ENCODE measurements around the gene PTPN21.

The PTPN21 gene

DNA sequence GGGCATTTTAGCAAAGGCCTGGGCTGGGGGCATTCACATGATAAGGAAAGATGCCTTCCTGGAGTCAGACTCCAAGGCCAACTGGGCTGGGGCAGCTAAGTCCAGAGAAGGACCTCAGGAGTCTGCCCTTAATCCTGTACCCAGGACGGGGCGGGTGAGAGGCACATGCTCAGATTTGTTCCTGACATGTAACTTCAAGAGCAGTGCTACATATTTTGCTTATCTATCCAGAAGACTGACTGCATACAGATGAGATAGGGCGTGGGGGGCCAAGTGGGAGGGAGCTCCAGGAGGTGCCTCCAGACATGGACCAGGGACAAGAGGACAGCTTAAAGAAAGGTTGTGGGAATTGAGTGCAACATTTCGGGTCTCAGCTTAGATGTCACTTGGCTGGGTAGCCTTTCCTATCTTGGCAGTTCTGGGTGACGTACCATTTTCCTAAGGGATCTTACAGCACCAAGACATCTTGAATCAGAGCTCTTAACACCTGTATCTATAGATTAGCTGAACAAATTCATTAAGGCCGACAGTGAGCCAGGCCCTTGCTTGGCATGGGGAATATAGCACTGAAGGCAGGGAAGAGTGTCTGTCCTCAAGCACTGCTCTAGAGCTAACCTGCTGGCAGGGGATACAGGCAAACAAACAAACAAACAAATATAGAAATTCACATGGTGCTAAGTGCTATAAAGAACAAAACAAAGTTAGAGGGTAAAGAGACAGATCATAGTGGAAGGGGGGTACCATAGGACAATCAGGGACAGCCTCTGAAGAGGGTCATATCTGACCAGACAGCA, 61.2 kb downstream of the PTPN21 start:
- Histone ChIP-seq H3K23ac (ENCODE audit: low read length) (no peak overlapping the region), H4K91ac (ENCODE audit: low read depth, low read length) (no peak overlapping the region), H3K79me1 (ENCODE audit: low read length) (no peaks in the 10 kb centered on the region), H3K27me3 (ENCODE audit: insufficient read depth, low read length) (no peaks in the 10 kb centered on the region), H2BK12ac (ENCODE audit: low read length) (no peak overlapping the region), H4K12ac (ENCODE audit: low read depth, low read length) (no peak overlapping the region), H2AFZ (ENCODE audit: insufficient read depth, low read length, poor library complexity) (no peak overlapping the region), H3K4ac (ENCODE audit: low read depth, low read length) (no peak overlapping the region), H3K9me3 (ENCODE audit: insufficient read depth, low read depth, low read length) (no peaks in the 10 kb centered on the region), H2AK5ac (ENCODE audit: low read length) (no peak overlapping the region), H3K4me1 (ENCODE audit: control insufficient read depth in 1 of 2, insufficient read depth in 2 of 2, low read length in 2 of 2) (no peaks in the 10 kb centered on the region), H3K36me3 (ENCODE audit: control insufficient read depth in 1 of 2, insufficient read depth in 2 of 2, low read length in 2 of 2) (peaks cover 38 to 43% of the 10 kb centered on the region in 2 experiments), H2BK120ac (ENCODE audit: insufficient read depth, low read length, poor library complexity) (no peak overlapping the region), H3K4me2 (ENCODE audit: low read length) (no peak overlapping the region), H3K4me3 (ENCODE audit: low read depth, low read length) (no peak overlapping the region), H3K14ac (ENCODE audit: low read length) (no peak overlapping the region), H2BK5ac (ENCODE audit: low read depth, low read length, poor library complexity) (no peak overlapping the region), H3K79me2 (ENCODE audit: control insufficient read depth, insufficient read depth, low read length, poor library complexity) (no peaks in the 10 kb centered on the region), H3K18ac (ENCODE audit: low read length) (no peak overlapping the region), H4K8ac (ENCODE audit: low read depth, low read length) (no peak overlapping the region), H3K27ac (ENCODE audit: low read depth, low read length) (no peak overlapping the region), H3K9ac (ENCODE audit: low read length) (no peak overlapping the region)
- WGBS (ENCODE audit: extremely low coverage, insufficient coverage, insufficient read length): no CpG with 5 or more reads among the region's 6 CpGs
- DNase-seq: no peak

DNA sequence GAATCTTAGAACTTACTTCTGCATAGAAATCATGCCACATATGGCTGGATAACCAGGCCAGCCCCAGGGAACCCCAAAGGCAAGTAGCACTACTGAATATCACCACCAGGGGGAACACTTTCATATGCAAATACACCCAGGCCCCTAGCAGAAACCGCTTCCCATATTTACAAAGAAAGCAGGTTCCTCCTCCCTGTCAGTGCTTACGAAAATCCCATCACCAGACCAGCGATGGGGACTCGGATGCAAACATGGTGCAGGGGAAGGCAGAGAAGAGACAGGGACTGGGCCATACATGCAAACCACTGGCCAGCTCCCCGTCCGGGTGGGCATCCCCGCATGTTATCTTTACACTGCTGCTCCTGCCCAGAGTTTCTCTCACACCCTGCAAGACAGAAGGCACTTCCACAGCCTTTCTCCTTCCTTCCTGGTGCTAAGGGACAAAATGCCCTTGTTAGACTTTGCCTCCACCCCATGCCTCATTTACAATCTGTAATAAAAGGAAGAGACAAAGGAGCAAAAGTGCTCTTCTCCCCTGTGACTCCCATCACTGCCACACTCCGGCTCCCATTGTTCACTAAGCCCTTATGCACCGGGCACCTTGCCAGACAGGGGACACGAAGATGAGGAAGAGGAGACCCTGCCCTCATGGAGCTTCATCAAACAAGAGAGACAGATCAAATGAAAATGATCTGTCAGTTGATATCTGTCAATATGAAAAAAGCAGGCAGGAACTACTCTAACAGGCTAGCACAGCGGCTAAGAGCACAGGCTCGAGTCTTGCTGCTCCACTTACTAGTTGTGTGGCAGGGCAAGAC, 62.3 kb downstream of the PTPN21 start:
- DNase-seq: peak; percentile 65 to 91
- no peak overlapping the region for H2BK5ac ChIP-seq (ENCODE audit: low read depth, low read length, poor library complexity)
- WGBS (ENCODE audit: extremely low coverage, insufficient coverage, insufficient read length): no CpG with 5 or more reads among the region's 12 CpGs

DNA sequence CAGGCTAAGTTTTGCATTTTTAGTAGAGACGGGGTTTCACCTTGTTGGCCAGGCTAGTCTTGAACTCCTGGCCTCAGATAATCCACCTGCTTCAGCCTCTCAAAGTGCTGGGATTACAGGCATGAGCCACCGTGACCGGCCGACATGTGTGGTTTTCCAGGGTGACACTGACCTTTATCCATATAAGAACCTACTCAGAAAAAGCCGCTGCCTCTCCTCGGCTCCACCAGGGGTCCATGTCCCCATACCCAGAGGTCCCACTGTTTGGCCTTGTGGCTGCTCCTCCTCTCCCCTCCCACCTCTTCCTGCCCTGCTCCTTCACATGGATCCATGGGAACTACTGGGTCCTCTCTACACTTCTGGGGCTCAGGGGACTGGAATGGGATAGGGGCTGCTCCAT, 64.6 kb downstream of the PTPN21 start:
- Histone ChIP-seq H3K14ac (ENCODE audit: low read length) (no peak overlapping the region), H4K8ac (ENCODE audit: low read depth, low read length) (no peak overlapping the region), H2AK5ac (ENCODE audit: low read length) (no peak overlapping the region), H2BK5ac (ENCODE audit: low read depth, low read length, poor library complexity) (no peak overlapping the region), H3K27me3 (ENCODE audit: insufficient read depth, low read length) (no peaks in the 10 kb centered on the region), H3K18ac (ENCODE audit: low read length) (no peak overlapping the region), H2AFZ (ENCODE audit: insufficient read depth, low read length, poor library complexity) (no peak overlapping the region), H4K12ac (ENCODE audit: low read depth, low read length) (no peak overlapping the region), H3K4me1 (ENCODE audit: control insufficient read depth in 1 of 2, insufficient read depth in 2 of 2, low read length in 2 of 2) (peaks cover 0 to 2% of the 10 kb centered on the region in 2 experiments), H3K36me3 (ENCODE audit: control insufficient read depth in 1 of 2, insufficient read depth in 2 of 2, low read length in 2 of 2) (peaks cover 35 to 40% of the 10 kb centered on the region in 2 experiments), H3K79me2 (ENCODE audit: control insufficient read depth, insufficient read depth, low read length, poor library complexity) (no peaks in the 10 kb centered on the region), H3K9ac (ENCODE audit: low read length) (no peak overlapping the region), H3K4ac (ENCODE audit: low read depth, low read length) (no peak overlapping the region), H3K79me1 (ENCODE audit: low read length) (peaks cover 4% of the 10 kb centered on the region), H2BK120ac (ENCODE audit: insufficient read depth, low read length, poor library complexity) (no peak overlapping the region), H4K91ac (ENCODE audit: low read depth, low read length) (no peak overlapping the region), H3K4me2 (ENCODE audit: low read length) (no peak overlapping the region), H3K27ac (ENCODE audit: low read depth, low read length) (no peak overlapping the region), H3K9me3 (ENCODE audit: insufficient read depth, low read depth, low read length) (no peaks in the 10 kb centered on the region), H3K4me3 (ENCODE audit: low read depth, low read length) (no peak overlapping the region), H3K23ac (ENCODE audit: low read length) (no peak overlapping the region), H2BK12ac (ENCODE audit: low read length) (no peak overlapping the region)
- WGBS (ENCODE audit: extremely low coverage, insufficient coverage, insufficient read length): no CpG with 5 or more reads among the region's 6 CpGs
- DNase-seq: no peak

More for the DNA sequence above, 62.3 kb downstream of the PTPN21 start:
- Histone ChIP-seq H3K79me2 (ENCODE audit: control insufficient read depth, insufficient read depth, low read length, poor library complexity) (no peaks in the 10 kb centered on the region), H4K8ac (ENCODE audit: low read depth, low read length) (no peak overlapping the region), H3K79me1 (ENCODE audit: low read length) (peaks cover 4% of the 10 kb centered on the region), H4K12ac (ENCODE audit: low read depth, low read length) (no peak overlapping the region), H3K27me3 (ENCODE audit: insufficient read depth, low read length) (no peaks in the 10 kb centered on the region), H3K4me3 (ENCODE audit: low read depth, low read length) (no peak overlapping the region), H2AK5ac (ENCODE audit: low read length) (no peak overlapping the region), H3K9ac (ENCODE audit: low read length) (no peak overlapping the region), H3K4me1 (ENCODE audit: control insufficient read depth in 1 of 2, insufficient read depth in 2 of 2, low read length in 2 of 2) (peaks cover 0 to 2% of the 10 kb centered on the region in 2 experiments), H2BK120ac (ENCODE audit: insufficient read depth, low read length, poor library complexity) (no peak overlapping the region), H3K4me2 (ENCODE audit: low read length) (no peak overlapping the region), H3K9me3 (ENCODE audit: insufficient read depth, low read depth, low read length) (no peaks in the 10 kb centered on the region), H3K23ac (ENCODE audit: low read length) (no peak overlapping the region), H4K91ac (ENCODE audit: low read depth, low read length) (no peak overlapping the region), H2BK12ac (ENCODE audit: low read length) (no peak overlapping the region), H3K27ac (ENCODE audit: low read depth, low read length) (no peak overlapping the region), H2AFZ (ENCODE audit: insufficient read depth, low read length, poor library complexity) (no peak overlapping the region), H3K14ac (ENCODE audit: low read length) (no peak overlapping the region), H3K36me3 (ENCODE audit: control insufficient read depth in 1 of 2, insufficient read depth in 2 of 2, low read length in 2 of 2) (peaks cover 37 to 46% of the 10 kb centered on the region in 2 experiments), H3K4ac (ENCODE audit: low read depth, low read length) (no peak overlapping the region), H3K18ac (ENCODE audit: low read length) (no peak overlapping the region)

DNA sequence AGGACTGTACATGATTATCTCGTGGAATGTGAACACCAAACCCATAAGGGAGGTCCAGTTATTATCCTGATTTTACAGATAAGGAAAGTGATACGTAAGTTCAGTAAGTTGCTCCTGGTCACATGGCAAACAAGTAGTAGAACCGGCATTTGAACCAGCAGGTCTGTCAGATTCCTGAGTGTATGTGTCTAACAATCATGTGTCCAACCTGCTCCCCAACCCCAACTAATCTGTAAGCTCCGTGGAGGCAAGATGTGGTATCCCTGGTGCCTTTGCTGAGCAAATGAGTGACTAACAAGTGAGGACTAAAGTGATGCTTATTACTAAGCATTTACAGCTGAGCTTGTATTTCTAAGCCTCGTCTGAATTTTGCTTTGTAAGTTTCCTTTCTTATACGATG, 65.9 kb downstream of the PTPN21 start:
- WGBS (ENCODE audit: extremely low coverage, insufficient coverage, insufficient read length): no CpG with 5 or more reads among the region's 6 CpGs
- H3K9me3 ChIP-seq (ENCODE audit: insufficient read depth, low read depth, low read length): no peaks in the 10 kb centered on the region
- no peak overlapping the region for H2AK5ac ChIP-seq (ENCODE audit: low read length)
- H3K23ac ChIP-seq (ENCODE audit: low read length): no peak overlapping the region
- no peak overlapping the region for H3K4me3 ChIP-seq (ENCODE audit: low read depth, low read length)
- no peak overlapping the region for H3K18ac ChIP-seq (ENCODE audit: low read length)
- peak overlapping the region; percentile 60 for H3K27ac ChIP-seq (ENCODE audit: low read depth, low read length)
- H4K8ac ChIP-seq (ENCODE audit: low read depth, low read length): no peak overlapping the region
- no peak overlapping the region for H2AFZ ChIP-seq (ENCODE audit: insufficient read depth, low read length, poor library complexity)
- H4K12ac ChIP-seq (ENCODE audit: low read depth, low read length): no peak overlapping the region
- H3K9ac ChIP-seq (ENCODE audit: low read length): no peak overlapping the region
- no peak overlapping the region for H3K14ac ChIP-seq (ENCODE audit: low read length)
- H3K79me1 ChIP-seq (ENCODE audit: low read length): peaks cover 4% of the 10 kb centered on the region
- H2BK5ac ChIP-seq (ENCODE audit: low read depth, low read length, poor library complexity): no peak overlapping the region
- no peaks in the 10 kb centered on the region for H3K79me2 ChIP-seq (ENCODE audit: control insufficient read depth, insufficient read depth, low read length, poor library complexity)
- no peak overlapping the region for H2BK12ac ChIP-seq (ENCODE audit: low read length)
- H3K4me2 ChIP-seq (ENCODE audit: low read length): no peak overlapping the region
- no peak overlapping the region for H3K4ac ChIP-seq (ENCODE audit: low read depth, low read length)
- H3K27me3 ChIP-seq (ENCODE audit: insufficient read depth, low read length): no peaks in the 10 kb centered on the region
- H3K36me3 ChIP-seq (ENCODE audit: control insufficient read depth in 1 of 2, insufficient read depth in 2 of 2, low read length in 2 of 2): peaks cover 33 to 38% of the 10 kb centered on the region in 2 experiments
- H4K91ac ChIP-seq (ENCODE audit: low read depth, low read length): no peak overlapping the region
- DNase-seq: peak; percentile 83 to 89
- H3K4me1 ChIP-seq (ENCODE audit: control insufficient read depth in 1 of 2, insufficient read depth in 2 of 2, low read length in 2 of 2): peaks cover 0 to 2% of the 10 kb centered on the region in 2 experiments
- H2BK120ac ChIP-seq (ENCODE audit: insufficient read depth, low read length, poor library complexity): no peak overlapping the region

Measured in trophoblast cell (in vitro differentiated cells and primary cell).